K562 (cell line): ENCODE results near the gene PRF1. TPM values are rescaled to one million over a fixed set of nuclear protein-coding genes. Genes with fewer than 3 reads are reported as not detected.

Experiments
- ATF6 ChIP-seq: sonication (generic); formaldehyde crosslinking; IDR thresholded peaks from 2 replicates; pipeline ENCODE4 v1.4.0; 2020; ENCODE audit warnings: mild to moderate bottlenecking, missing genetic modification reagents
- BRCA1 ChIP-seq, 2 experiments: fragments of 450-650 bp in 1 of 2; sonication (generic) in 1 of 2; formaldehyde crosslinking in 1 of 2; IDR thresholded peaks; 2 replicates each; pipeline versions ENCODE4 v1.5.0 to v1.6.1; 2017 to 2020; ENCODE audit warnings: mild to moderate bottlenecking in 1 of 2, missing genetic modification reagents in 1 of 2
- ETV5 ChIP-seq: sonication (generic); formaldehyde crosslinking; IDR thresholded peaks from 2 replicates; pipeline ENCODE4 v1.4.0; 2020; ENCODE audit warnings: low read depth, mild to moderate bottlenecking, missing genetic modification reagents
- FOSL1 ChIP-seq: fragments of 200-800 bp; sonication (Bioruptor generic); conservative IDR thresholded peaks from 2 replicates; pipeline ENCODE4 v1.6.1; 2016; ENCODE audit warnings: missing genetic modification characterization, missing compliant biosample characterization
- FOXK2 ChIP-seq, 2 experiments: fragments of 450-650 bp; IDR thresholded peaks in 1 of 2; conservative IDR thresholded peaks in 1 of 2; 2 replicates each; pipeline ENCODE4 v1.6.1; 2016; ENCODE audit warnings: low read depth in 2 of 2, mild to moderate bottlenecking in 1 of 2
- FOXM1 ChIP-seq, 2 experiments: fragments of 450-650 bp in 1 of 2; sonication (generic) in 1 of 2; formaldehyde crosslinking in 1 of 2; IDR thresholded peaks; 2 replicates each; pipeline versions ENCODE4 v1.6.1 to v1.9.0; 2017 to 2022; ENCODE audit warnings: low read depth in 2 of 2, mild to moderate bottlenecking in 2 of 2, missing genetic modification reagents in 1 of 2, moderate library complexity in 1 of 2
- FUS ChIP-seq: fragments of 200-400 bp; formaldehyde crosslinking; optimal IDR thresholded peaks from 2 replicates; pipeline ENCODE3; 2017; ENCODE audit warnings: low read depth, low read length
- HDGF ChIP-seq: fragments of 450-650 bp; IDR thresholded peaks from 2 replicates; pipeline ENCODE4 v1.6.1; 2016
- KLF16 ChIP-seq: IDR thresholded peaks from 2 replicates; pipeline ENCODE4 v1.6.1; 2016; ENCODE audit warnings: antibody characterized with exemption
- LCOR ChIP-seq: sonication (generic); formaldehyde crosslinking; IDR thresholded peaks from 2 replicates; pipeline ENCODE4 v1.8.0; 2022; ENCODE audit warnings: mild to moderate bottlenecking, missing genetic modification reagents
- MAFG ChIP-seq: fragments of 450-650 bp; conservative IDR thresholded peaks from 2 replicates; pipeline ENCODE4 v1.6.1; 2016; ENCODE audit warnings: missing genetic modification characterization, missing compliant biosample characterization
- SIN3B ChIP-seq: fragments of 450-650 bp; IDR thresholded peaks from 2 replicates; pipeline ENCODE4 v1.6.1; 2017; ENCODE audit warnings: low read depth, mild to moderate bottlenecking, moderate library complexity
- SMARCE1 ChIP-seq: fragments of 450-650 bp; IDR thresholded peaks from 2 replicates; pipeline ENCODE4 v1.7.1; 2016; ENCODE audit warnings: mild to moderate bottlenecking
- SRSF9 ChIP-seq: fragments of 200-400 bp; formaldehyde crosslinking; IDR thresholded peaks from 2 replicates; pipeline ENCODE4 v1.6.1; 2017; ENCODE audit warnings: low read depth, low read length, borderline replicate concordance
- TFAM ChIP-seq: fragments of 250-450 bp; sonication (Bioruptor Pico); conservative IDR thresholded peaks from 2 replicates; pipeline ENCODE4 v1.5.0; 2021; ENCODE audit warnings: mild to moderate bottlenecking, moderate library complexity
- ZNF785 ChIP-seq: fragments of 250-450 bp; sonication (Bioruptor Pico); IDR thresholded peaks from 2 replicates; pipeline ENCODE4 v1.4.0; 2020; ENCODE audit warnings: mild to moderate bottlenecking
- ZNF830 ChIP-seq: fragments of 250-450 bp; sonication (Bioruptor Pico); IDR thresholded peaks from 2 replicates; pipeline ENCODE4 v1.5.0; 2021; ENCODE audit warnings: mild to moderate bottlenecking
- polyA plus RNA-seq, 8 experiments: library from polyadenylated mRNA; depleted of rRNA in 4 of 8; stranded (reverse) in 5 of 8; unstranded in 3 of 8; fragments of >200 nt; fragmentation: Nextera tagmentation in 2 of 8; fragmentation: Illumina TruSeq in 1 of 8; extraction: Ambion mirVana in 2 of 8; extraction: Trizol in 1 of 8; gene quantifications; 2 replicates each; pipeline versions ENCODE4 v1.2.1 to v1.2.3, GENCODE V29; 2011 to 2014; ENCODE audit warnings: inconsistent platforms in 1 of 8, missing spikeins in 1 of 8
- total RNA-seq, 7 experiments: library from RNA; depleted of rRNA in 6 of 7; stranded (reverse); fragments of >200 nt in 6 of 7; fragmentation: Illumina TruSeq in 2 of 7; extraction: Trizol in 2 of 7; gene quantifications; 2 replicates each; pipeline versions ENCODE4 v1.2.1 to v1.2.3, GENCODE V29; 2011 to 2021; ENCODE audit warnings: low replicate concordance in 1 of 7
- TF ChIP-seq, protein P1 (sequence below): fragments of 250-450 bp; sonication (Bioruptor Pico); IDR thresholded peaks from 2 replicates; pipeline ENCODE4 v1.5.1; 2021; ENCODE audit warnings: mild to moderate bottlenecking
- TF ChIP-seq, protein P2 (sequence below): fragments of 250-450 bp; sonication (Bioruptor Pico); IDR thresholded peaks from 2 replicates; pipeline ENCODE4 v1.8.0; 2021; ENCODE audit warnings: borderline replicate concordance, mild to moderate bottlenecking, moderate library complexity; ENCODE audit not compliant: poor library complexity, severe bottlenecking
- TF ChIP-seq, protein P3 (sequence below): IDR thresholded peaks from 3 replicates; pipeline ENCODE4 v1.6.1; 2011; ENCODE audit warnings: borderline replicate concordance, mild to moderate bottlenecking; ENCODE audit not compliant: insufficient read length, insufficient read depth

Gene PRF1
- total and polyA plus RNA-seq, 9 of the 15 experiments (the other 6 are each of a cell fraction or from before 2014, with no cell fraction given), result 3.8 to 8.6 (median 6.3) TPM

DNA sequence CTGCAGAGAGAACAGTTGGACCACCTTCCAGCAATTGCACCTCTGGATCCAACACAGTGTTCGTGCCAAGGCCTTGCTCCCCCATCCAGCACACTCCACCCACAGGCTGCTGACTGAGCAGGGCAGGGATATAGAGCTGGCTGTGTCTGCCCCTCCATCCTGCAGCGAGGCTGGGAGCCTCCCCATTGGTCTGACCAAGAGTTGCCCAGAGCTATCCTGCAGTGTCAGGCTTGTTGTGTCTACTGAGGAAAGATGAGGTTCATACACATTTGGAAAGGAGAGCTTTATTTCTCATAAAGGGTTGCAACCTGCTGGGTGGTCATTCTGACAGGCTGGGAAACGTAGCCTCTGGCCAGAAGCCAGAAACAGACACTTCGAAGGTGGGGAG, 27.1 kb downstream of the PRF1 start (continued):
- TF ChIP-seq ZNF785 (CRISPR knock-in tag) (no peak), HDGF (peak; percentile 26; the same call in 1 of the 2 replicates), LCOR (CRISPR knock-in tag) (no peak), FOXM1 (IDR thresholded peaks at IDR 0.05; ENCODE audit: low read depth) (no peak), FOXM1 (CRISPR knock-in tag; IDR thresholded peaks at IDR 0.05; ENCODE audit: low read depth) (no peak), SRSF9 (no peak), MAFG (tag) (no peak), SMARCE1 (no peak), FOXK2 (conservative IDR thresholded peaks at IDR 0.05 in 1 of 2, IDR thresholded peaks at IDR 0.05 in 1 of 2; ENCODE audit: low read depth in 2 of 2) (no peak), BRCA1 (IDR thresholded peaks at IDR 0.05) (no peak), BRCA1 (CRISPR knock-in tag; IDR thresholded peaks at IDR 0.05) (no peak), ATF6 (CRISPR knock-in tag) (peak; percentile 67; the same call in 1 of the 2 replicates), ETV5 (CRISPR knock-in tag) (0 out of 2 replicates have a peak, but pooled peaks have one; percentile 32), FUS (no peak), FOSL1 (no peak), SIN3B (no peak), TFAM (CRISPR knock-in tag) (no peak), KLF16 (no peak), ZNF830 (CRISPR knock-in tag) (no peak)
- TF ChIP-seq, protein P1, sequence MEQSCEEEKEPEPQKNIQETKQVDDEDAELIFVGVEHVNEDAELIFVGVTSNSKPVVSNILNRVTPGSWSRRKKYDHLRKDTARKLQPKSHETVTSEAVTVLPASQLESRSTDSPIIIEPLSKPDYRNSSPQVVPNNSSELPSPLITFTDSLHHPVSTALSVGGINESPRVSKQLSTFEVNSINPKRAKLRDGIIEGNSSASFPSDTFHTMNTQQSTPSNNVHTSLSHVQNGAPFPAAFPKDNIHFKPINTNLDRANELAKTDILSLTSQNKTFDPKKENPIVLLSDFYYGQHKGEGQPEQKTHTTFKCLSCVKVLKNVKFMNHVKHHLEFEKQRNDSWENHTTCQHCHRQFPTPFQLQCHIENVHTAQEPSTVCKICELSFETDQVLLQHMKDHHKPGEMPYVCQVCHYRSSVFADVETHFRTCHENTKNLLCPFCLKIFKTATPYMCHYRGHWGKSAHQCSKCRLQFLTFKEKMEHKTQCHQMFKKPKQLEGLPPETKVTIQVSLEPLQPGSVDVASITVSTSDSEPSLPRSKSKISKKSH (CRISPR knock-in tag), result no peak
- TF ChIP-seq, protein P2, sequence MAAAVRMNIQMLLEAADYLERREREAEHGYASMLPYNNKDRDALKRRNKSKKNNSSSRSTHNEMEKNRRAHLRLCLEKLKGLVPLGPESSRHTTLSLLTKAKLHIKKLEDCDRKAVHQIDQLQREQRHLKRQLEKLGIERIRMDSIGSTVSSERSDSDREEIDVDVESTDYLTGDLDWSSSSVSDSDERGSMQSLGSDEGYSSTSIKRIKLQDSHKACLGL, result no peak
- TF ChIP-seq, protein P3, sequence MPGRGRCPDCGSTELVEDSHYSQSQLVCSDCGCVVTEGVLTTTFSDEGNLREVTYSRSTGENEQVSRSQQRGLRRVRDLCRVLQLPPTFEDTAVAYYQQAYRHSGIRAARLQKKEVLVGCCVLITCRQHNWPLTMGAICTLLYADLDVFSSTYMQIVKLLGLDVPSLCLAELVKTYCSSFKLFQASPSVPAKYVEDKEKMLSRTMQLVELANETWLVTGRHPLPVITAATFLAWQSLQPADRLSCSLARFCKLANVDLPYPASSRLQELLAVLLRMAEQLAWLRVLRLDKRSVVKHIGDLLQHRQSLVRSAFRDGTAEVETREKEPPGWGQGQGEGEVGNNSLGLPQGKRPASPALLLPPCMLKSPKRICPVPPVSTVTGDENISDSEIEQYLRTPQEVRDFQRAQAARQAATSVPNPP, result no peak
